Hepatocyte (in vitro differentiated cells): ENCODE data around the gene PAFAH1B1. TPM values are rescaled to one million over a fixed set of nuclear protein-coding genes. Genes with fewer than 3 reads are reported as not detected.
A peak's percentile ranks its signal among the peaks of the same experiment; 100 is the strongest.

Experiments used
- DNase-seq: peaks from one replicate; pipeline ENCODE4 v3.0.0-alpha.2; 2016; ENCODE audit warnings: low spot score
- H2AFZ ChIP-seq: fragments of 200-600 bp; sonication (generic); 2 replicates; pipeline ENCODE4 v1.6.0; 2016; ENCODE audit warnings: antibody characterized with exemption, mild to moderate bottlenecking
- H3K27ac ChIP-seq: fragments of 200-600 bp; sonication (generic); 2 replicates; pipeline ENCODE4 v1.5.1; 2016; ENCODE audit warnings: mild to moderate bottlenecking
- H3K27me3 ChIP-seq: fragments of 200-600 bp; sonication (generic); 2 replicates; pipeline ENCODE4 v1.6.1; 2016
- H3K36me3 ChIP-seq: fragments of 200-600 bp; sonication (generic); replicated peaks from 2 replicates; pipeline ENCODE4 v1.5.1; 2016; ENCODE audit warnings: low read depth; ENCODE audit not compliant: insufficient read depth
- H3K4me1 ChIP-seq: fragments of 200-600 bp; sonication (generic); 2 replicates; pipeline ENCODE4 v1.5.1; 2016; ENCODE audit warnings: mild to moderate bottlenecking, moderate library complexity; ENCODE audit not compliant: insufficient read depth
- H3K4me2 ChIP-seq: fragments of 200-600 bp; sonication (generic); 2 replicates; pipeline ENCODE4 v1.6.0; 2016
- H3K4me3 ChIP-seq: fragments of 200-600 bp; sonication (generic); 2 replicates; pipeline ENCODE4 v1.5.1; 2016; ENCODE audit warnings: mild to moderate bottlenecking
- H3K79me2 ChIP-seq: fragments of 200-600 bp; sonication (generic); 2 replicates; pipeline ENCODE4 v1.6.0; 2017; ENCODE audit warnings: mild to moderate bottlenecking
- H3K9me2 ChIP-seq: fragments of 200-600 bp; sonication (generic); replicated peaks from 2 replicates; pipeline ENCODE4 v1.6.0; 2017; ENCODE audit warnings: mild to moderate bottlenecking; ENCODE audit not compliant: insufficient read depth
- H3K9me3 ChIP-seq: fragments of 200-600 bp; sonication (generic); 2 replicates; pipeline ENCODE4 v1.5.1; 2016; ENCODE audit warnings: low read depth, mild to moderate bottlenecking
- H4K20me1 ChIP-seq: fragments of 200-600 bp; sonication (generic); 2 replicates; pipeline ENCODE4 v1.6.0; 2016; ENCODE audit warnings: mild to moderate bottlenecking; ENCODE audit not compliant: insufficient read depth, poor library complexity, severe bottlenecking
- EZH2 ChIP-seq: fragments of 200-600 bp; sonication (generic); IDR thresholded peaks from 2 replicates; pipeline ENCODE4 v1.6.1; 2016; ENCODE audit warnings: antibody characterized with exemption, mild to moderate bottlenecking, borderline replicate concordance
- EZH2phosphoT487 ChIP-seq: fragments of 200-600 bp; sonication (generic); IDR thresholded peaks from one replicate; pipeline ENCODE4 v1.6.1; 2018; ENCODE audit warnings: antibody characterized with exemption, mild to moderate bottlenecking, low read depth, moderate library complexity; ENCODE audit not compliant: unreplicated experiment, severe bottlenecking
- WGBS: methylation state at CpG from one replicate; pipeline ENCODE4 v1.1.6; 2016; ENCODE audit warnings: low lambda C conversion rate; ENCODE audit errors: missing lambda C conversion rate; 5-methylcytosine and 5-hydroxymethylcytosine counted together
- polyA plus RNA-seq: library from polyadenylated mRNA; unstranded; fragments of >200 nt; fragmentation: Nextera tagmentation; extraction: Ambion mirVana; gene quantifications from 2 replicates; pipeline ENCODE4 v1.2.1, GENCODE V29; 2016
- total RNA-seq: library from RNA; depleted of rRNA; stranded (reverse); fragments of >200 nt; gene quantifications from 2 replicates; pipeline ENCODE4 v1.2.3, GENCODE V29; 2014
- TF ChIP-seq, protein P1 (sequence below): fragments of 200-600 bp; sonication (generic); IDR thresholded peaks from 2 replicates; pipeline ENCODE4 v1.5.1; 2016; ENCODE audit warnings: antibody characterized with exemption, mild to moderate bottlenecking; ENCODE audit not compliant: poor library complexity

PAFAH1B1 gene
- total and polyA plus RNA-seq, 2 experiments from 2014 or later, result 37.5 to 91.8 TPM

DNA sequence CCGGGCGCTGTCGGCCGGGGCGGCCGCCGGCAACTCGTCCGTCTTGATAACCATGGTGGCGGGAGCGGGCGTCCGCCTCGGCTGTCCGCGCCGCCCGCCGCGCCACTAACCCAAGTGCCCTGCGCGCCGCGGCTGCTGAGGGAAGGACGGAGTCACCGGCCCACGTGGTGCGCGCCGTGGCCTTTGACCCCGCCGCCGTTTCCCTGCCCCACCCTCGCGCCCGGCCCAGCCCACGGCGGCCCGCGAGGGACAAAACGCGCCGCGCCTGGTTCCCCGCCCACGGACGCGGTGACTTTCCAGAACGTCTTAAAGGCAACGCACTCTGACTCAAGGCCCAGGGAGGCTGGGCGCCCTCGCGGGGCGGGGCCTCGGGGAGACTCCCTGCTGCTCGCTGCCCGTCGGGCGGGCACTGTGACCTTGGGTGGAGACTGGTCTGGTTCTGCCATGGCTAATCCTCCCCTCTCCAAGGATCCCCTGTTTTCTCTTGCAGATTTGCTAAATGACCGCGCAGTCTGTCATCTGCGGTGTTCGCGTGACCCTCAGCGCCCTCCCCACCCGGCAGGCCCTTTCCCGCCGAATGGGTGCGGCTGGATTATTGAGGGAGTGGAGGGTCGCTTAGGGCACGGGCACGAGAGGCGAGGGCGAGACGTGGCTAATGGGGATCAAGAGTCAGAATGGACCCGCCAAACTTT, 118.3 kb downstream of the PAFAH1B1 start, which contains the start of gene CLUH:
CLUH (minus strand) TSS at position 157 of the 692 bp plus-strand sequence; CDS start at position 54, 103 bp downstream.
- Histone ChIP-seq H3K4me3 (peak within 1 kb of the TSS; percentile 82), H2AFZ (peak within 1 kb of the TSS; percentile 95), H3K27ac (peak within 1 kb of the TSS; percentile 55), H3K9me3 (no peaks in the 10 kb centered on the region), H3K27me3 (no peaks in the 10 kb centered on the region), H3K79me2 (peaks cover 45% of the 10 kb centered on the region), H4K20me1 (peaks cover 36% of the 10 kb centered on the region), H3K9me2 (no peaks in the 10 kb centered on the region), H3K36me3 (no peaks in the 10 kb centered on the region), H3K4me2 (peak within 1 kb of the TSS; percentile 96), H3K4me1 (peaks cover 35% of the 10 kb centered on the region)
- TF ChIP-seq, protein P1, sequence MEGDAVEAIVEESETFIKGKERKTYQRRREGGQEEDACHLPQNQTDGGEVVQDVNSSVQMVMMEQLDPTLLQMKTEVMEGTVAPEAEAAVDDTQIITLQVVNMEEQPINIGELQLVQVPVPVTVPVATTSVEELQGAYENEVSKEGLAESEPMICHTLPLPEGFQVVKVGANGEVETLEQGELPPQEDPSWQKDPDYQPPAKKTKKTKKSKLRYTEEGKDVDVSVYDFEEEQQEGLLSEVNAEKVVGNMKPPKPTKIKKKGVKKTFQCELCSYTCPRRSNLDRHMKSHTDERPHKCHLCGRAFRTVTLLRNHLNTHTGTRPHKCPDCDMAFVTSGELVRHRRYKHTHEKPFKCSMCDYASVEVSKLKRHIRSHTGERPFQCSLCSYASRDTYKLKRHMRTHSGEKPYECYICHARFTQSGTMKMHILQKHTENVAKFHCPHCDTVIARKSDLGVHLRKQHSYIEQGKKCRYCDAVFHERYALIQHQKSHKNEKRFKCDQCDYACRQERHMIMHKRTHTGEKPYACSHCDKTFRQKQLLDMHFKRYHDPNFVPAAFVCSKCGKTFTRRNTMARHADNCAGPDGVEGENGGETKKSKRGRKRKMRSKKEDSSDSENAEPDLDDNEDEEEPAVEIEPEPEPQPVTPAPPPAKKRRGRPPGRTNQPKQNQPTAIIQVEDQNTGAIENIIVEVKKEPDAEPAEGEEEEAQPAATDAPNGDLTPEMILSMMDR, result no peak
- TF ChIP-seq EZH2phosphoT487, result no peak
- TF ChIP-seq EZH2, result no peak
- DNase-seq, result peak; percentile 98
- WGBS, result 12% methylated on average over 68 of the region's 76 CpGs

DNA sequence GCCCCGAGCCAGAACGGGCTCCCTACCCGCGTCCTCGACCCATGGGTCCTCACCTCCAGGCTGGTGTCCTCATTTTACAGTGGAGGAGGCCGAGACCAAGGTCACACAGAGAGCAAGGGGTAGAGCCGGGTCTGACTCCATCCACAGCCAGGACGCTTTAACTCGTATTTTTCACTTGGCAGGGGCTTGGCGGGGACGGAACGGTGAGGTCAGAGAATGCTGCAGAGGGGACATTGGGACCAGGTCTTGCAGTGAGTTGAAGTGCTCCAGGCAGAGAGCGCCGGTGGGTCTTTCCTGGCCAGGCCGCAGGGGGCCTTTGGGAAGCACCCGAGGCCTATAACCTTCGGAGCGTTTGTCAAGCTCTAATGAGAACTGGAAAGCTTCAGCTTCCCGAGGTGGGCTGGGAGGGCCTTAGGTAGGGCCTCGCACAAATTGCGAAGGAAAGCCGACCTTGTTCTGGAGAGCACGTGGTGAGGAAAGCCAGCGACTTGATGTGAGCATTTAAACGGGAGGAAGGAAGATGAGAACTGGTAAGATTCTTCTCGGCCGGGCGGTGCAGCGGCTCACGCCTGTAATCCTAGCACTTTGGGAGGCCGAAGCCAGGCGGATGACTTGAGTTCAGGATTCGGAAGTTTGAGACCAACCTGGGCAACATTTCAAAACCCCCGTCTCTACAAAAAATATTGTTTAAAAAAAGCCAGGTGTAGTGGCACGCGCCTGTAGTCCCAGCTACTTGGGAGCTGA, 119.0 kb downstream of the PAFAH1B1 start:
- peak overlapping the region; percentile 52 for H3K27ac ChIP-seq

DNA sequence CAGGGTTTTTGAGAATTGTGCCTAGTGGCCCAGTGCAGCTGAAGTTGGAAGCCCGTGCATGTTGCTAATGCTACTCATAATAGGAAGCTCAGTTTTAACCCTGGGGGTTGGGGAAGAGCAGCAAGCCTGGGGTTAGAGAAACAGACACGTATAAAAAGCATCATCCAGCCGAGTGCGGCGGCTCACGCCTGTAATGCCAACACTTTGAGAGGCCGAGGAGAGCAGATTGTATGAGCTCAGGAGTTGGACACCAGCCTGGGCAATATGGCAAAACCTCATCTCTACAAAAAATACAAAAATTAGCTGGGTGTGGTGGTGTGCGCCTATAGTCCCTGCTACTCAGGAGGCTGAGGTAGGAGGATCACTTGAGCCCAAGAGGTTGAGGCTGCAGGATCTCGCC, 120.4 kb downstream of the PAFAH1B1 start:
- 92% methylated on average over 9 of the region's 9 CpGs for WGBS
- no peaks in the 10 kb centered on the region for H3K9me3 ChIP-seq
- TF ChIP-seq, protein P1, result no peak
- TF ChIP-seq EZH2phosphoT487 (no peak), EZH2 (no peak)

More for the DNA sequence above, 119.0 kb downstream of the PAFAH1B1 start:
- WGBS, result 81% methylated on average over 36 of the region's 36 CpGs
- TF ChIP-seq EZH2phosphoT487 (no peak), EZH2 (no peak)
- TF ChIP-seq, protein P1, result no peak
- H3K9me3 ChIP-seq, result no peaks in the 10 kb centered on the region
- H3K79me2 ChIP-seq, result peaks cover 38% of the 10 kb centered on the region
- no peaks in the 10 kb centered on the region for H3K36me3 ChIP-seq
- H2AFZ ChIP-seq, result peak overlapping the region; percentile 95
- H3K4me3 ChIP-seq, result no peak overlapping the region
- H3K27me3 ChIP-seq, result no peaks in the 10 kb centered on the region
- peaks cover 30% of the 10 kb centered on the region for H4K20me1 ChIP-seq
- DNase-seq, result no peak
- peaks cover 35% of the 10 kb centered on the region for H3K4me1 ChIP-seq
- peak overlapping the region; percentile 81 for H3K4me2 ChIP-seq
- no peaks in the 10 kb centered on the region for H3K9me2 ChIP-seq

More for the DNA sequence above, 120.4 kb downstream of the PAFAH1B1 start:
- Histone ChIP-seq H3K36me3 (no peaks in the 10 kb centered on the region), H3K27me3 (no peaks in the 10 kb centered on the region), H4K20me1 (peaks cover 16% of the 10 kb centered on the region), H3K27ac (no peak overlapping the region), H3K79me2 (peaks cover 24% of the 10 kb centered on the region), H3K4me3 (no peak overlapping the region), H3K4me2 (no peak overlapping the region), H2AFZ (no peak overlapping the region), H3K4me1 (peaks cover 27% of the 10 kb centered on the region), H3K9me2 (no peaks in the 10 kb centered on the region)
- DNase-seq, result no peak
